Stimulated activated CD8-positive, alpha-beta memory T cell treated with anti-CD3 and anti-CD28 coated beads, Interleukin-7, amount 100 ng/mL, for 4 hours (primary cell): ENCODE measurements around the gene ZNF705A.
"Not testable (repeated sequence)": the region's sequence is repeated elsewhere in the genome, so short reads cannot be mapped to it uniquely, and the experiment has no call there.

Source experiments
- DNase-seq, 2 donors: peaks; one replicate each; pipeline ENCODE4 v3.0.0-alpha.2; 2020; ENCODE audit warnings: low read depth in 2 of 2

Gene ZNF705A

DNA sequence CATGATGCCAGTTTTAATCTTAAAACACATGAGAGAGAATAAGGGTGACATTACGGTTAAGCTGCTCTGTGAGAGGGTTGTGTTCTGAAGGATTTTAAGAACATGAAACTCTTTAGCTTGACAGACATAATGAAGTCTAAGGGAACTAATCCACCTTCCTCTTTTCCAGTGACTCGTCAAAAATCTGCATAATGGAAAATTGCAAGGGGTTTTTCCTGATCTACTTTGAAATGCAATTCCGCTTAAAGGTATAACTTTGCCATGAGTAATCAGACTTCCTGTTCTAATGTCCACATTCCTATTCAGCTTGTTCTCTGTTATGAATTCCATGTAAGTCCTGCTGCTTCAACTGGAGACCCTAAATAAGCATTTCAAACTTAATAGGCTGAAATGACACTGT is at the start of gene ZNF705A:
Gene ZNF705A (plus strand): TSS at position 171 of the 400 bp plus-strand sequence. CDS start 15,611 bp downstream, outside the sequence.
- DNase-seq = no peak

- peak; percentile 60 to 71 for DNase-seq
Measured at GRCh38 chr12:8108808-8109398, 47.9 kb upstream of the ZNF705A start.

DNA sequence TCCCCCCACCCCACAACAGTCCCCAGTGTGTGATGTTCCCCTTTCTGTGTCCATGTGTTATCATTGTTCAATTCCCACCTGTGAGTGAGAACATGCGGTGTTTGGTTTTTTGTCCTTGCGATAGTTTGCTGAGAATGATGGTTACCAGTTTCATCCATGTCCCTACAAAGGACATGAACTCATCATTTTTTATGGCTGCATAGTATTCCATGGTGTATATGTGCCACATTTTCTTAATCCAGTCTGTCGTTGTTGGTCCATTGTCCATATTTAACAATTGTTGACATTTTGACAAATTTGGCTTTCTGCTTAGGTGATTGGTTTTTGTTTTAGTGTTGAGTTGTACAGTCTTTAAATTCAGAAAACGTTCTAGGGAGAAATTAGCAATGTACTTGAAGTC is 43.7 kb upstream of the ZNF705A start:
- not testable (repeated sequence) for DNase-seq

DNA sequence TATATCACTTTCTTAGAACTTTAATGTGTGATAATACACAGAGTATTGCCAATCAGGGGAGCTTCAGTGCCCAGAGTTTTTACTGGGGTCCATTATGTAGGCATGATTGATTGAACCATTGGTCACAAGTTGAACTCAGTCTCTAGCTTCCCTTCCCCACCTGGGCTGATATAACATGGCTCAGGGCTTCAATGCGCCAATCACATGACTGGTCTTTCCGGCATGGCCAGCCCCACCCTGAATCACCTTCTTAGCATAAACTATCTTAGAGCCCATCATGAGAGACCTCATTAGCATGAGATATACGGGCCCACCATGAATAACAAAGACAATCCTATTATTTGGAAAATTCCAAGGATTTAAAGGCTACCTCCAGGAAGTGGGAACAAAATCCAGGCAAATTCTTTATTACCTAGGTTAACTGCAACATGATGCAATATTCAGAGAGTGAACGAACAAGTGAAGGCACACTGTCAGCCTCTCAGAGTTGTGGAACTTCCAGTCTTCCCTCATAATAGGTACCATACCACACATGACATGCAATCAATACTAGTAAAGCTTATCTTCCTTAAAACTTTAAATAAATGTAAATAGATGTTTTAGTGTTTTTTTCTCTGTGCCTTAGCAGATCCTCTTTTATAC is 36.6 kb upstream of the ZNF705A start:
- DNase-seq = no peak

- no peak for DNase-seq
Measured at GRCh38 chr12:8123124-8123912, 33.5 kb upstream of the ZNF705A start, which contains the start of gene CLEC4A. TSS of gene CLEC4A (plus strand) at chr12:8123617. CDS start at chr12:8123879, 262 bp downstream.

GRCh38 chr12:8127138-8127537 is 29.7 kb upstream of the ZNF705A start:
- DNase-seq = no peak

DNA sequence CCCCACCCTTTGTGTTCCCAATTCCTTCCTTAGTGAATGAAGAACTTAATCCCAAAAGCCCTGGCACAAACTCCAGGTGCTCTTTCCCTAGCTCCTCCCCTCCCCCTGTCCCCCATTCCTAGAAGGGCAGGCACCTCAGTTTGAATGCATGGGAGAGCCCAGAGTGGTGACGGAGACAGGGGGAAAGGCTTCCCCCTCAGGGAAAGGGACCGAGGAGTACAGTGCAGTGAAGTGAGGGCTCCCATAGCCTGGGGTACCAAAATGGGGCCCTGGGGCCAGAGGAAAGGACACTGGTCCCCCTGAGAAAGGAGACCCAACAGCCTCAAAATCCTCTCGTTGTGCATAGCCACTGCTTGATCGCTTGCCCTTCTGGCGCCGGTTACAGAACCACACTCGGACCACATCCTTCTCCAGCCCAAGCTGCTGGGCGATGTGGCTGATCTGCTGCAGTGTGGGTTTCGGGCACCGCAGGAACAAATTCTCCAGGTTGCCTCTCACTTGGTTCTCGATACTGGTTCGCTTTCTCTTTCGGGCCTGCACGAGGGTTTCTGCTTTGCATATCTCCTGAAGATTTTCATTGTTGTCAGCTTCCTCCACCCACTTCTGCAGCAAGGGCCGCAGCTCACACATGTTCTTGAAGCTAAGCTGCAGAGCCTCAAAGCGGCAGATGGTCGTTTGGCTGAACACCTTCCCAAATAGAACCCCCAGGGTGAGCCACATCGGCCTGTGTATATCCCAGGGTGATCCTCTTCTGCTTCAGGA is 23.0 kb upstream of the ZNF705A start:
- not testable (repeated sequence) for DNase-seq

- DNase-seq = not testable (repeated sequence)
Measured at GRCh38 chr12:8134398-8134930, 22.4 kb upstream of the ZNF705A start.

DNA sequence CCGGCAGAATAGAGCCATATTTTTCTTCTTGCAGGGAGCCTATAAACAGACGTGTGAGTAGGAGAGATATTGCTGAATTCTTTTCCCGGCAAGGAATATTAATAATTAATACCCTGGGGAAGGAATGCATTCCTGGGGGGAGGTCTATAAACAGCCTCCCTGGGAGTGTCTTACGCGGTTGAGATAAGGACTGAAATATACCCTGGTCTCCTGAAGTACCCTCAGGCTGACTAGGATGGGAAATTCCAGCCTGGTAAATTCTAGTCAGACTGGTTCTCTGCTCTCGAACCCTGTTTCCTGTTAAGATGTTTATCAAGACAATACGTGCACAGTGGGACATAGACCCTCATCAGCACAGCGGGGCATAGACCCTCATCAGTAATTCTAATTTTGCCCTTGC is 15.2 kb upstream of the ZNF705A start:
- DNase-seq = not testable (repeated sequence)

DNA sequence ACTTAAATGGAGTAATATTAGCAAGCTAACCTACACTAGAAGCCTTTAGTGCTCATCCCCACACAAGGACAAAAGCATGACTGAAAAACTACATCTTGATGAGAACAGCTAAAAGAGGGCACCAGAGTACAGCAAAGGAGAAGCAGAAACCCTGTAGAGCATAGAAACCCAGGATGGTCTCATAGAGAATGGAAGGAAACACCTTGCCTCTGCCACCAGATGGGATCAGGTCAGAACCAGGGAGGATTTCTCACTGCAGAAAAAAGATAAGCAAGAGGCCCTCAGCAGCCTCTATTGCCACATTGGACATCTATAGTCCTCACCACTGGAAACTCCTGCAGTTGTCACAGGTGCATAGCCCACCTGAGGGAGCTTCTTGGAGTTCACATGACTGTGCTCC is 13.6 kb upstream of the ZNF705A start:
- no peak for DNase-seq

- DNase-seq = no peak
Measured at GRCh38 chr12:8145754-8146441, 10.9 kb upstream of the ZNF705A start.

DNA sequence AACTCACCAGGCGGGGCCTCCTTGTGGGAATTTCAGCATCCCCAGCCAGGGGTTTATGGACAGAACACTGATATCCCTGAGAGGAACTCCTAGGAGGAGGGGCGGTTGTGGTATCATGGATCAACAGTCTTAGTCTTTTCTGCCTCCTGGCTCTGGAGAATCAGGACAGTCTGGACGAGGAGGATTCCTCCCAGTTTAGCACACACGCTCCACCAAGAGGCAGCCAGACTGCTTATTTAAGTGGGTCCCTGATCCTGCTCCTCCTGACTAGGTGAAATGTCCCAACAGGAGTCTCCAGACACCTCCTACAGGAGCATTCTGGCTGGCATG is 10.4 kb upstream of the ZNF705A start:
- no peak for DNase-seq

GRCh38 chr12:8154526-8154925 is 2.3 kb upstream of the ZNF705A start:
- DNase-seq = no peak

DNA sequence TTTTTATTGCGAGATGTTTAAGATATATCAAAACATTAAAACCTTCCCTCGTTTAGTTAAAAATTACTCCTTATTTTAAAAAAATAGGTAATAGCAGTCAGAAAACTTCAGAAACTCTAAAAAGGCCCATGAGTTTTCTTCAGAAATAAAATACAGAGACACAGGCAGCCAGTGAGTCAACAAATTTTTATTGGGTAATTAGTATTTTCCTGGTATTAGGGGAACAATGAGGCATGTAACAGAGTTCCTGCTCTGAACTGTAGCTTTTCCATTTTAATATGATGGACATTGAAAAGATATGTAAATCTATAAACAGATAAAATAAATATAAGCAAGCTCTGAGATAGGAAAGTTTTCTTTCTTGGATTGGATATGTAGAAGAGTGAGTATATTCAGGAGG is 399 bp upstream of the ZNF705A start:
- no peak for DNase-seq

DNA sequence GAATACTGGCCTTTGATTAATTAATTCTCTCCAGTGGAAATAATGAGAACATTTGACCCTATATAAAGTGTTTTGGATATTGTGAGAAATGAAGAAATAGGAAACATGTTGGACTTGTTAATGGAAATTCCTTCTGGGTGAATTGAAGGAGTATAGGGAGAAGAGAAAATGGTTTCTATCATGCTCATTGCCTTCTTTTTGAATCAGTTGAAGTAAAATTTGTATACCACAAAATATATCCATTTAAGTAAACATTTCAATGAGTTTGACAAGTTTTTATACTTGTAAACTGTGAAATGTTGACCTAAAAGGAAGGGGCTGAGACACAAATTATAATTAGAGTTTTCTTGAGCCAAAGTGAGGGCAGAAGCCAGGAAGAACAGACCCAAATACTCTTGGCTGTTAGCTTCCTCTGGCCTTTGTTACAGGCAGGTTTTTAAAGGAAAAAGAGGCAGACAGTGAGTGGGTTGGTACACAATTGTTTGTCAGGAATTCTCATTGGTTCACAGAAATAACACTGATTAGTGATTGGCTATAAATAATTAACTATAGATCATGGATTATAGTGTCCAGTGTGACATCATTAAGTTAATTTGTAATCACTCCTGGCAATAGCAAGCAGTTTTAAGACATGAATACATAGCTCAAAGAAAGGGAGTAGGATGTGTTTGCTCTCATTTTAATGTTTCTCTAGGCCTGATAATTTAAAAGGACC is 826 bp downstream of the ZNF705A start:
- no peak for DNase-seq

GRCh38 chr12:8172911-8173310 is 16.1 kb downstream of the ZNF705A start:
- not testable (repeated sequence) for DNase-seq

DNA sequence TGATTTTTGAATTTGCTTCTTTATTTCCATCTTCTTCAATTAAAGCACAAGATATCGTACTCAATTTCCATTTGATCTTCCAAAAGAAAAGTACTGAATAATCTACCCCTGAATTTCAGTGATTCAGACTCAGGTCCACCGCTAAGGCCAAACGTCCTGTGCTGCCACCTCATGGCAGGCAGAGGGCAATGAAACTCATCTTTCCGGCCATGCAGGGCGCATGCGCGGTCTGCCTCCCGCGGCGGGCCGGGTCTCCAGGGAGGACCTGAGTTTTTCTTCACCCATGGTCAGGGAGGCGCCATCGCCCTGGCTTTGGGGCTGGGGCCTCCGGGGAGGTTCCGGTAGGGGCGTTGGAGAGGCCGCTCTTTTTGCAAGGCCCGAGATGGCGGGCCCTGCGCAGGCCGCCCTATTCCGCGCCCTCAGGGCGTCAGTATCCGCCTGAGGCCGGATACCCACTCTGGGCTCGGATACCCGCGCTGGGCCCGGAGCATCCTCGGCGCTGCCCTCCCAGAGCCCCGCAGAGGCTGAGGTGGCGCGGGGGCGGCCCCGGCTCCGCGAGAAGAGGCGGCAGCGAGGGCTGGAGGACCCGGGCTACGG is 23.3 kb downstream of the ZNF705A start:
- DNase-seq = peak; percentile 45 to 76

GRCh38 chr12:8181271-8181670 is 24.5 kb downstream of the ZNF705A start:
- DNase-seq = not testable (repeated sequence)

- not testable (repeated sequence) for DNase-seq
Measured at GRCh38 chr12:8182923-8183322, 26.1 kb downstream of the ZNF705A start.

DNA sequence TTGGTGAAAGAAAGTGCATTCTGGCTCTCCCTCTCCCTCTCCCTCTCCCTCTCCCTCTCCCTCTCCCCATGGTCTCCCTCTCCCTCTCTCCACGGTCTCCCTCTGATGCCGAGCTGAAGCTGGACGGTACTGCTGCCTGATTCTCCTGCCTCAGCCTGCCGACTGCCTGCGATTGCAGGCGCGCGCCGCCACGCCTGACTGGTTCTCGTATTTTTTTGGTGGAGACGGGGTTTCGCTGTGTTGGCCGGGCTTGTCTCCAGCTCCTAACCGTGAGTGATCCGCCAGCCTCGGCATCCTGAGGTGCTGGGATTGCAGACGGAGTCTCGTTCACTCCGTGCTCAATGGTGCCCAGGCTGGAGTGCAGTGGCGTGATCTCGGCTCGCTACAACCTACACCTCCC is 26.5 kb downstream of the ZNF705A start:
- DNase-seq = not testable (repeated sequence)
